Body of pancreas (tissue), 4 donors: ENCODE results near the gene C1QBP. TPM values are rescaled to one million over a fixed set of nuclear protein-coding genes. Genes with fewer than 3 reads are reported as not detected.
"Not testable (repeated sequence)": the region's sequence is repeated elsewhere in the genome, so short reads cannot be mapped to it uniquely, and the experiment has no call there.

Experiments used
- ATAC-seq: fragments of 150-250 bp; one replicate; pipeline ENCODE4 v1.9.1; 2016
- DNase-seq, 4 donors: peaks; one replicate each; pipeline ENCODE4 v3.0.0-alpha.2; 2019
- H3K27ac ChIP-seq, 4 donors: fragments of 200-600 bp; sonication (generic); 1 replicate in 3 of 4; 2 replicates in 1 of 4; pipeline versions ENCODE4 v1.5.1 to v1.6.1; 2016 to 2019; ENCODE audit warnings: mild to moderate bottlenecking in 1 of 4, mixed read lengths in 1 of 4, moderate library complexity in 1 of 4
- H3K27me3 ChIP-seq, 2 donors: fragments of 200-600 bp; sonication (generic); one replicate each; pipeline ENCODE4 v1.6.0; 2016; ENCODE audit warnings: mild to moderate bottlenecking in 1 of 2
- H3K36me3 ChIP-seq, 2 donors: fragments of 200-600 bp; sonication (generic); replicated peaks in 1 of 2; 2 replicates each; pipeline ENCODE4 v1.5.1; 2016; ENCODE audit warnings: low read depth in 2 of 2; ENCODE audit not compliant: insufficient read depth in 1 of 2
- H3K4me1 ChIP-seq: fragments of 200-600 bp; sonication (generic); one replicate; pipeline ENCODE4 v1.6.0; 2016
- H3K4me3 ChIP-seq, 2 donors: fragments of 200-600 bp; sonication (generic); 1 replicate in 1 of 2; 2 replicates in 1 of 2; pipeline ENCODE4 v1.5.1; 2016 to 2019
- H3K9me3 ChIP-seq, 3 donors: fragments of 200-600 bp; sonication (generic); 1 replicate in 2 of 3; 2 replicates in 1 of 3; pipeline ENCODE4 v1.5.1; 2016
- POLR2A ChIP-seq, 3 donors: fragments of 450-650 bp; IDR thresholded peaks; one replicate each; pipeline ENCODE4 v1.6.1; 2016; ENCODE audit warnings: antibody characterized with exemption in 3 of 3, mild to moderate bottlenecking in 2 of 3
- WGBS, 2 donors: methylation state at CpG; one replicate each; pipeline ENCODE4 v1.1.5; 2017; 5-methylcytosine and 5-hydroxymethylcytosine counted together
- intact Hi-C: fragments of 100-400 bp; cut with DNase I; formaldehyde crosslinking; loops from one replicate; pipeline ENCODE4 v1.15.1; 2023
- total RNA-seq, 2 donors: library from RNA; depleted of rRNA; stranded (reverse); fragments of >200 nt; gene quantifications; one replicate each; pipeline ENCODE4 v1.1.0, GENCODE V29; 2016
- TF ChIP-seq, protein P1 (sequence below), 7 experiments: fragments of 450-650 bp in 4 of 7; fragments of 200-600 bp in 3 of 7; sonication (generic) in 3 of 7; IDR thresholded peaks; one replicate each; pipeline ENCODE4 v1.5.1; 2016 to 2019; ENCODE audit warnings: antibody characterized with exemption in 7 of 7

C1QBP gene
- total RNA-seq, 2 donors from 2014 or later, result 46.5 to 62.3 TPM

GRCh38 chr17:5434984-5435383, 4.0 kb downstream of the C1QBP start:
- peaks cover 24% of the 10 kb centered on the region for H3K4me1 ChIP-seq
- ATAC-seq, result no peak
- DNase-seq, result no peak
- no peak overlapping the region for H3K4me3 ChIP-seq
- intact Hi-C loops, result loop anchor here (10.0 kb wide), 1 partner anchor 180 kb away; no protein-coding TSS in a partner anchor
- 83 to 85% methylated on average over 2 of the region's 2 CpGs for WGBS, 2 donors
- TF ChIP-seq, protein P1, sequence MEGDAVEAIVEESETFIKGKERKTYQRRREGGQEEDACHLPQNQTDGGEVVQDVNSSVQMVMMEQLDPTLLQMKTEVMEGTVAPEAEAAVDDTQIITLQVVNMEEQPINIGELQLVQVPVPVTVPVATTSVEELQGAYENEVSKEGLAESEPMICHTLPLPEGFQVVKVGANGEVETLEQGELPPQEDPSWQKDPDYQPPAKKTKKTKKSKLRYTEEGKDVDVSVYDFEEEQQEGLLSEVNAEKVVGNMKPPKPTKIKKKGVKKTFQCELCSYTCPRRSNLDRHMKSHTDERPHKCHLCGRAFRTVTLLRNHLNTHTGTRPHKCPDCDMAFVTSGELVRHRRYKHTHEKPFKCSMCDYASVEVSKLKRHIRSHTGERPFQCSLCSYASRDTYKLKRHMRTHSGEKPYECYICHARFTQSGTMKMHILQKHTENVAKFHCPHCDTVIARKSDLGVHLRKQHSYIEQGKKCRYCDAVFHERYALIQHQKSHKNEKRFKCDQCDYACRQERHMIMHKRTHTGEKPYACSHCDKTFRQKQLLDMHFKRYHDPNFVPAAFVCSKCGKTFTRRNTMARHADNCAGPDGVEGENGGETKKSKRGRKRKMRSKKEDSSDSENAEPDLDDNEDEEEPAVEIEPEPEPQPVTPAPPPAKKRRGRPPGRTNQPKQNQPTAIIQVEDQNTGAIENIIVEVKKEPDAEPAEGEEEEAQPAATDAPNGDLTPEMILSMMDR (IDR thresholded peaks at IDR 0.05), result no peak
- no peak for TF ChIP-seq POLR2A (IDR thresholded peaks at IDR 0.05)
- no peaks in the 10 kb centered on the region for H3K9me3 ChIP-seq
- H3K27ac ChIP-seq, result no peak overlapping the region
- no peaks in the 10 kb centered on the region for H3K27me3 ChIP-seq
- H3K36me3 ChIP-seq, result peaks cover 0 to 32% of the 10 kb centered on the region in 2 donors

- Histone ChIP-seq H3K36me3 (peaks cover 11 to 45% of the 10 kb centered on the region in 2 donors), H3K27ac (no peak overlapping the region), H3K9me3 (no peaks in the 10 kb centered on the region), H3K27me3 (no peaks in the 10 kb centered on the region), H3K4me3 (no peak overlapping the region), H3K4me1 (peaks cover 5% of the 10 kb centered on the region)
- no peak for ATAC-seq
- WGBS, 2 donors, result 74 to 76% methylated on average over 3 of the region's 3 CpGs
- intact Hi-C loops, result loop anchor here (10.0 kb wide), 1 partner anchor 177 kb away; no protein-coding TSS in a partner anchor
- DNase-seq, result no peak
- TF ChIP-seq, protein P1 (IDR thresholded peaks at IDR 0.05), result no peak
- no peak for TF ChIP-seq POLR2A (IDR thresholded peaks at IDR 0.05)
Measured at GRCh38 chr17:5431949-5432556, 6.9 kb downstream of the C1QBP start.

DNA sequence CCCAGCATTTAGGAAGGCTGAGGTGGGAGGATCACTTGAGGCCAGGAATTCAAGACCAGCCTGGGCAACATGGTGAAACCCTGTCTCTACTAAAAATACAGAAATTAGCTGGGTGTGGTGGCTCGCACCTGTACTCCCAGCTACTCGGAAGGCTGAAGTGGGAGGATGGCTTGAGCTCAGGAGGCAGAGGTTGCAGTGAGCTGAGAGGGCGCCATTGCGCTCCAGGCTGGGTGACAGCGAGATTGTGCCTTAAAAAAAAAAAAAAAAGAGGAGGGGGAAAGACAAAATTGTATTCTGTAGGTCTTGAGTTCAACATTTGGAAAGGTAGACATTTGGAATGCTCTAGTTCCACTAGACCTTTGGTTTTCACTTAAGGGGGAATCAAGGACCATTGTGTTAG, 7.7 kb downstream of the C1QBP start:
- not testable (repeated sequence) for ATAC-seq, DNase-seq, H3K27me3 ChIP-seq, H3K27ac ChIP-seq, H3K9me3 ChIP-seq, H3K4me3 ChIP-seq, H3K4me1 ChIP-seq
- intact Hi-C loops, result loop anchor here (10.0 kb wide), 1 partner anchor 176 kb away; no protein-coding TSS in a partner anchor
- WGBS, 2 donors, result 64 to 91% methylated on average over 4 to 5 of the region's 5 CpGs
- peaks cover 13 to 46% of the 10 kb centered on the region in 2 donors for H3K36me3 ChIP-seq

DNA sequence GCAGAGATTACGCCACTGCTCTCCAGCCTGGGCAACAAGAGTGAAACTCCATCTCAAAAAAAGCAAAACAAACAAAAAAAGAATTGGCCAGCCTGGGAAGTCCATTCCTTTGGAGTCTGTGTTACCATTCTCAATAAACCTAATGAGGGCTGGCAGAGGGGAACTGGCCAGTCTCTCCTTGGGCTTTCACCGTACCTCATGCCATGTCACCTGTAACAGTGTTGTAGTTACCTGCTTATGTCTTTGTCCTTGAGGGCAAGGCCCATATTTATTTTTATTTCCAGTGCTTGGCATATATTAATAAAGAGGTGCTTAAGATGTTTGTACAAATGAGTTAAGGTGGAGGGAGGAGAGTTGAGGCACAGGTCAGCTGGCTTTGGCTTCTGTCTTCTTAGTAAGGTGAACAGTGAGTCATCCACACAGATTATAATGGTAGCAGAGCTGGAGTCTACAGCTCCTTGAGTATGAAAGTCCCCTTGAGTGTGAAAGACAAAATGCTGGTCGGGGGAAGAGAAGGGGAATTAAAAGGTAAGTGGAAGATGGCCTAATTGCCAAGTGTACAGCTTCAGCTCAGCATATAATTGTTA, 8.4 kb downstream of the C1QBP start:
- no peaks in the 10 kb centered on the region for H3K27me3 ChIP-seq
- H3K9me3 ChIP-seq, result no peaks in the 10 kb centered on the region
- ATAC-seq, result no peak
- 88 to 96% methylated on average over 3 of the region's 3 CpGs for whole genome bisulfite sequencing, 2 donors
- H3K27ac ChIP-seq, result no peak overlapping the region
- intact Hi-C loops, result loop anchor here (10.0 kb wide), 1 partner anchor 176 kb away; no protein-coding TSS in a partner anchor
- TF ChIP-seq POLR2A (IDR thresholded peaks at IDR 0.05), result no peak
- TF ChIP-seq, protein P1 (IDR thresholded peaks at IDR 0.05), result no peak
- H3K4me3 ChIP-seq, result no peak overlapping the region
- no peaks in the 10 kb centered on the region for H3K4me1 ChIP-seq
- no peak for DNase-seq
- peaks cover 20 to 53% of the 10 kb centered on the region in 2 donors for H3K36me3 ChIP-seq

DNA sequence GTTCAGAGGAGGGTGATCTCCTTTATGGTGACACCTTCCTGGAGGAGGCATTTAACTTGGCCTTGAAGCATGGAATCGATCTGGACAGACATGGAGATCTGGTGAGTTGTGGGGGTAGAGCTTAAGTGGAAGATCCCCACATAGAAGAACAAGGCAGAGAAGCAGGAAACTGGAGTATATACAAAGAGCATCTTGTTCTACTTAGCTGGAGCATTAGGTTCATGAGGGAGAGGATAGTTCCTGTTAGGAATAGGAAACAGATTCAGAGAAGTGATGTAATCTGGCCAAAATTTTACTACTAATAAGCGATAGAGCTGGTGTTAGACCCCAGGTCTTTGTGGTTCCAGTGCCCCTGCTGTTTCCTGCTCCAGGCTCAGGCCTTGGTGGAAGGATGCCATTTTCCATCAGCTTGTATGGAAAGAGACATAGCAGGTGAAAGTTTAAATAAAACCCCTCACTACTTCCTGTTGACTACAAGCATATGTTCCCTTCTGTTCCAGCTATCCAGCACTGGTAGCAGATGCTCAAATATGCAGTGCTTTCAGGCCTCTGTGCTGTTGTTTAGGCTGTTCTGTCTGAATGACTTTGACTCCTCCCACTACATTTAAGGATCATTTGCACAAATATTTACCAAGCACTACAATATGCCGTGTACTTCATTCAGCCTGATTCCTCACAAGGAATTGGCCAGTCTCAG, 9.6 kb downstream of the C1QBP start:
- no peak for TF ChIP-seq POLR2A (IDR thresholded peaks at IDR 0.05)
- TF ChIP-seq, protein P1 (IDR thresholded peaks at IDR 0.05), result no peak
- DNase-seq (no peak), ATAC-seq (peak; percentile 30)
- no peaks in the 10 kb centered on the region for H3K9me3 ChIP-seq
- H3K4me1 ChIP-seq, result no peaks in the 10 kb centered on the region
- 57 to 64% methylated on average over 3 of the region's 3 CpGs for WGBS, 2 donors
- intact Hi-C loops, result no loop called here
- H3K27ac ChIP-seq, result no peak overlapping the region
- H3K4me3 ChIP-seq, result no peak overlapping the region
- no peaks in the 10 kb centered on the region for H3K27me3 ChIP-seq
- H3K36me3 ChIP-seq, result peaks cover 21 to 51% of the 10 kb centered on the region in 2 donors
